Stimulated activated CD8-positive, alpha-beta memory T cell treated with anti-CD3 and anti-CD28 coated beads, Interleukin-12 subunit alpha, Interleukin-12 subunit beta, amount 100 ng/mL, for 4 hours (primary cell): ENCODE data around the gene OTUD5.

Experiments
- DNase-seq: peaks from one replicate; pipeline ENCODE4 v3.0.0-alpha.2; 2020; ENCODE audit warnings: low read depth

Gene OTUD5

GRCh38 chrX:48971249-48972219 is 14.1 kb upstream of the OTUD5 start, which contains the start of gene KCND1:
Gene KCND1, minus strand, starts transcription at chrX:48971844. Its CDS starts 1,573 bp downstream, at chrX:48970271.
- DNase-seq: no peak

GRCh38 chrX:48969471-48969870 is 12.1 kb upstream of the OTUD5 start:
- DNase-seq: no peak

GRCh38 chrX:48968377-48968776 is 11.0 kb upstream of the OTUD5 start:
- no peak for DNase-seq

GRCh38 chrX:48966796-48967579 is 9.6 kb upstream of the OTUD5 start:
- no peak for DNase-seq

GRCh38 chrX:48965959-48966358 is 8.6 kb upstream of the OTUD5 start:
- no peak for DNase-seq

- DNase-seq: no peak
Measured at GRCh38 chrX:48961585-48962091, 4.2 kb upstream of the OTUD5 start.

- no peak for DNase-seq
Measured at GRCh38 chrX:48960291-48960690, 2.9 kb upstream of the OTUD5 start.

- DNase-seq: no peak
Measured at GRCh38 chrX:48958635-48959094, 1.3 kb upstream of the OTUD5 start.

- DNase-seq: peak; percentile 86
Measured at GRCh38 chrX:48957827-48958634, 624 bp upstream of the OTUD5 start.

GRCh38 chrX:48956728-48957414 is 536 bp downstream of the OTUD5 start:
- DNase-seq: peak; percentile 43

- DNase-seq: no peak
Measured at GRCh38 chrX:48948589-48948988, 8.8 kb downstream of the OTUD5 start.

- no peak for DNase-seq
Measured at GRCh38 chrX:48945517-48946348, 11.7 kb downstream of the OTUD5 start.

- no peak for DNase-seq
Measured at GRCh38 chrX:48942895-48943294, 14.5 kb downstream of the OTUD5 start.

- DNase-seq: no peak
Measured at GRCh38 chrX:48940404-48940955, 16.9 kb downstream of the OTUD5 start.

- DNase-seq: no peak
Measured at GRCh38 chrX:48939524-48940228, 17.7 kb downstream of the OTUD5 start.

- DNase-seq: no peak
Measured at GRCh38 chrX:48938721-48939425, 18.5 kb downstream of the OTUD5 start.

- DNase-seq: peak; percentile 81
Measured at GRCh38 chrX:48937054-48937907, 20.1 kb downstream of the OTUD5 start.
